Stimulated activated naive CD8-positive, alpha-beta T cell treated with anti-CD3 and anti-CD28 coated beads, Interleukin-15, amount 100 ng/mL, for 72 hours (primary cell): Measurements from ENCODE around the gene SLX1A.
A peak's percentile ranks its signal among the peaks of the same experiment; 100 is the strongest.
"Not testable (repeated sequence)": the region's sequence is repeated elsewhere in the genome, so short reads cannot be mapped to it uniquely, and the experiment has no call there.

Experiments
- ATAC-seq: fragments of 150-1000 bp; cut with Tn5 transposase; 2 replicates; pipeline ENCODE4 v1.10.0; 2021; ENCODE audit warnings: mild to moderate bottlenecking, moderate library complexity
- DNase-seq, 2 donors: peaks; one replicate each; pipeline ENCODE4 v3.0.0; 2021 to 2022
- H3K27ac Mint-ChIP-seq, 2 donors: one replicate each; pipeline ENCODE4 v1.8.0; 2022; ENCODE audit warnings: mild to moderate bottlenecking in 2 of 2, mixed read lengths in 2 of 2, moderate library complexity in 2 of 2
- H3K27me3 Mint-ChIP-seq: one replicate; pipeline ENCODE4 v1.8.0; 2022; ENCODE audit warnings: mixed read lengths
- H3K4me1 Mint-ChIP-seq: one replicate; pipeline ENCODE4 v1.8.0; 2022; ENCODE audit warnings: mild to moderate bottlenecking, mixed read lengths
- H3K4me3 Mint-ChIP-seq, 2 donors: one replicate each; pipeline ENCODE4 v1.8.0; 2022; ENCODE audit warnings: mild to moderate bottlenecking in 2 of 2, mixed read lengths in 2 of 2, moderate library complexity in 1 of 2
- H3K9me3 Mint-ChIP-seq, 2 donors: one replicate each; pipeline ENCODE4 v1.8.0; 2022; ENCODE audit warnings: mixed read lengths in 2 of 2

The SLX1A gene

GRCh38 chr16:30176876-30177275 lies 16.8 kb upstream of the SLX1A start:
- H3K27me3 Mint-ChIP-seq, DNase-seq, H3K4me3 Mint-ChIP-seq, H3K9me3 Mint-ChIP-seq, ATAC-seq, H3K27ac Mint-ChIP-seq: not testable (repeated sequence)
- peaks cover 15% of the 10 kb centered on the region for H3K4me1 Mint-ChIP-seq

GRCh38 chr16:30179195-30179594 lies 14.5 kb upstream of the SLX1A start:
- H3K4me3 Mint-ChIP-seq = no peak overlapping the region
- H3K27ac Mint-ChIP-seq = no peak overlapping the region
- DNase-seq (no peak), ATAC-seq (no peak)
- H3K9me3 Mint-ChIP-seq = no peaks in the 10 kb centered on the region
- peaks cover 25% of the 10 kb centered on the region for H3K4me1 Mint-ChIP-seq
- H3K27me3 Mint-ChIP-seq = no peaks in the 10 kb centered on the region

GRCh38 chr16:30179931-30180330 lies 13.7 kb upstream of the SLX1A start:
- Mint-ChIP-seq H3K27me3 (no peaks in the 10 kb centered on the region), H3K9me3 (no peaks in the 10 kb centered on the region), H3K4me1 (peaks cover 30% of the 10 kb centered on the region), H3K4me3 (no peak overlapping the region), H3K27ac (peak overlapping the region in 1 of 2 donors; percentile 37)
- no peak for ATAC-seq
- DNase-seq = no peak

GRCh38 chr16:30180741-30181140 lies 12.9 kb upstream of the SLX1A start:
- no peaks in the 10 kb centered on the region for H3K9me3 Mint-ChIP-seq
- DNase-seq (no peak), ATAC-seq (no peak)
- no peak overlapping the region for H3K4me3 Mint-ChIP-seq
- H3K27me3 Mint-ChIP-seq = no peaks in the 10 kb centered on the region
- H3K4me1 Mint-ChIP-seq = peaks cover 31% of the 10 kb centered on the region
- no peak overlapping the region for H3K27ac Mint-ChIP-seq

GRCh38 chr16:30183233-30184095 lies 10.2 kb upstream of the SLX1A start, which contains the start of gene CORO1A:
Gene CORO1A (plus strand): TSS chr16:30183602. CDS start chr16:30185210, 1,608 bp downstream.
- ATAC-seq (peak; percentile 51), DNase-seq (peak; percentile 87 to 90)
- Mint-ChIP-seq H3K4me1 (peaks cover 57% of the 10 kb centered on the region), H3K27ac (peak within 1 kb of the TSS; percentile 99), H3K27me3 (no peaks in the 10 kb centered on the region), H3K4me3 (peak within 1 kb of the TSS; percentile 93 to 97), H3K9me3 (no peaks in the 10 kb centered on the region)

- Mint-ChIP-seq H3K27ac (peak overlapping the region; percentile 99), H3K9me3 (no peaks in the 10 kb centered on the region), H3K4me1 (peaks cover 57% of the 10 kb centered on the region), H3K4me3 (peak overlapping the region; percentile 93 to 97), H3K27me3 (no peaks in the 10 kb centered on the region)
- DNase-seq (peak; percentile 78 to 90), ATAC-seq (peak; percentile 47)
Observed at GRCh38 chr16:30184096-30184890, 9.4 kb upstream of the SLX1A start.

GRCh38 chr16:30184891-30185682 lies 8.6 kb upstream of the SLX1A start:
- peak overlapping the region; percentile 93 to 97 for H3K4me3 Mint-ChIP-seq
- no peaks in the 10 kb centered on the region for H3K9me3 Mint-ChIP-seq
- H3K27me3 Mint-ChIP-seq = no peaks in the 10 kb centered on the region
- ATAC-seq (peak; percentile 19), DNase-seq (peak; percentile 66 to 71)
- H3K27ac Mint-ChIP-seq = peak overlapping the region; percentile 99
- H3K4me1 Mint-ChIP-seq = peaks cover 55% of the 10 kb centered on the region

- DNase-seq = peak; percentile 91 to 97
- peak overlapping the region; percentile 93 to 97 for H3K4me3 Mint-ChIP-seq
- H3K9me3 Mint-ChIP-seq = no peaks in the 10 kb centered on the region
- H3K27me3 Mint-ChIP-seq = no peaks in the 10 kb centered on the region
- H3K4me1 Mint-ChIP-seq = peaks cover 47% of the 10 kb centered on the region
- ATAC-seq = peak; percentile 68
- H3K27ac Mint-ChIP-seq = peak overlapping the region; percentile 99
Observed at GRCh38 chr16:30185683-30186421, 7.8 kb upstream of the SLX1A start.

- Mint-ChIP-seq H3K9me3 (no peaks in the 10 kb centered on the region), H3K27ac (peak overlapping the region; percentile 99), H3K27me3 (no peaks in the 10 kb centered on the region), H3K4me1 (peaks cover 44% of the 10 kb centered on the region), H3K4me3 (peak overlapping the region; percentile 93 to 97)
- ATAC-seq = peak; percentile 0
- no peak for DNase-seq
Observed at GRCh38 chr16:30186444-30186781, 7.3 kb upstream of the SLX1A start.

GRCh38 chr16:30186782-30187555 lies 6.7 kb upstream of the SLX1A start:
- ATAC-seq (peak; percentile 16), DNase-seq (peak; percentile 89 to 90)
- Mint-ChIP-seq H3K27me3 (no peaks in the 10 kb centered on the region), H3K4me3 (peak overlapping the region; percentile 93 to 97), H3K9me3 (no peaks in the 10 kb centered on the region), H3K27ac (peak overlapping the region; percentile 98 to 99), H3K4me1 (peaks cover 41% of the 10 kb centered on the region)

GRCh38 chr16:30187556-30187865 lies 6.2 kb upstream of the SLX1A start:
- Mint-ChIP-seq H3K27ac (peak overlapping the region; percentile 98 to 99), H3K4me1 (peaks cover 35% of the 10 kb centered on the region), H3K27me3 (no peaks in the 10 kb centered on the region), H3K9me3 (no peaks in the 10 kb centered on the region), H3K4me3 (peak overlapping the region; percentile 93 to 97)
- DNase-seq = no peak
- no peak for ATAC-seq

GRCh38 chr16:30187971-30188561 lies 5.6 kb upstream of the SLX1A start:
- Mint-ChIP-seq H3K27me3 (no peaks in the 10 kb centered on the region), H3K9me3 (no peaks in the 10 kb centered on the region), H3K4me1 (peaks cover 31% of the 10 kb centered on the region), H3K4me3 (peak overlapping the region; percentile 63 to 72), H3K27ac (peak overlapping the region; percentile 37 to 42)
- ATAC-seq (no peak), DNase-seq (peak in 1 of 2 donors; percentile 29)

GRCh38 chr16:30191158-30191557 lies 2.5 kb upstream of the SLX1A start:
- peaks cover 21% of the 10 kb centered on the region for H3K4me1 Mint-ChIP-seq
- not testable (repeated sequence) for H3K9me3 Mint-ChIP-seq, H3K27ac Mint-ChIP-seq, ATAC-seq, H3K4me3 Mint-ChIP-seq, H3K27me3 Mint-ChIP-seq
- peak in 1 of 2 donors; percentile 15 for DNase-seq

GRCh38 chr16:30193098-30193497 lies 577 bp upstream of the SLX1A start:
- H3K4me1 Mint-ChIP-seq, H3K4me3 Mint-ChIP-seq, H3K27me3 Mint-ChIP-seq, H3K9me3 Mint-ChIP-seq, DNase-seq, H3K27ac Mint-ChIP-seq: not testable (repeated sequence)
- ATAC-seq = peak; percentile 30
